CD14-positive monocyte (primary cell): ENCODE results near the gene MAD1L1. TPM values are rescaled to one million over a fixed set of nuclear protein-coding genes. Genes with fewer than 3 reads are reported as not detected.

ENCODE experiments used
- DNase-seq, 3 donors: peaks; one replicate each; pipeline ENCODE4 v3.0.0-alpha.2; 2011 to 2022
- H2AFZ ChIP-seq: 2 replicates; pipeline ENCODE4 v1.6.0; 2012; ENCODE audit warnings: mild to moderate bottlenecking, low read depth, low read length, inconsistent platforms; ENCODE audit not compliant: insufficient read depth, poor library complexity, severe bottlenecking
- H3K27ac ChIP-seq, 2 donors: 1 replicate in 1 of 2; 2 replicates in 1 of 2; pipeline ENCODE4 v1.5.1; 2012 to 2013; ENCODE audit warnings: low read length in 2 of 2, control low read depth in 1 of 2, inconsistent platforms in 1 of 2, low read depth in 1 of 2, mild to moderate bottlenecking in 1 of 2
- H3K27me3 ChIP-seq, 2 donors: one replicate each; pipeline versions ENCODE4 v1.6.0 to v1.6.1; 2011 to 2013; ENCODE audit warnings: low read length in 2 of 2; ENCODE audit not compliant: control insufficient read depth in 2 of 2, insufficient read depth in 2 of 2
- H3K36me3 ChIP-seq, 2 donors: replicated peaks in 1 of 2; 1 replicate in 1 of 2; 2 replicates in 1 of 2; pipeline versions ENCODE4 v1.5.1 to v1.6.1; 2012 to 2013; ENCODE audit warnings: low read length in 2 of 2, control low read depth in 1 of 2, inconsistent platforms in 1 of 2, mild to moderate bottlenecking in 1 of 2; ENCODE audit not compliant: insufficient read depth in 2 of 2, control insufficient read depth in 1 of 2
- H3K4me1 ChIP-seq, 2 donors: 1 replicate in 1 of 2; 2 replicates in 1 of 2; pipeline versions ENCODE4 v1.5.1 to v1.6.1; 2012 to 2013; ENCODE audit warnings: low read length in 2 of 2, control low read depth in 1 of 2, inconsistent platforms in 1 of 2, mild to moderate bottlenecking in 1 of 2, moderate library complexity in 1 of 2; ENCODE audit not compliant: insufficient read depth in 2 of 2, control insufficient read depth in 1 of 2
- H3K4me2 ChIP-seq: replicated peaks from 2 replicates; pipeline ENCODE3; 2012; ENCODE audit warnings: low read length, moderate library complexity, mild to moderate bottlenecking; ENCODE audit not compliant: poor library complexity, severe bottlenecking; ENCODE audit errors: extremely low read depth
- H3K4me3 ChIP-seq, 3 experiments: fragments of 200-600 bp in 1 of 3; sonication (generic) in 1 of 3; replicated peaks in 1 of 3; 1 replicate in 2 of 3; 2 replicates in 1 of 3; pipeline ENCODE4 v1.5.1; 2011 to 2013; ENCODE audit warnings: low read length in 3 of 3, mild to moderate bottlenecking in 3 of 3, control low read depth in 2 of 3, low read depth in 2 of 3, inconsistent platforms in 1 of 3, moderate library complexity in 1 of 3
- H3K79me2 ChIP-seq: 2 replicates; pipeline ENCODE4 v1.6.0; 2012; ENCODE audit warnings: mild to moderate bottlenecking, control low read depth, inconsistent platforms, low read length, moderate library complexity; ENCODE audit not compliant: insufficient read depth
- H3K9ac ChIP-seq: 2 replicates; pipeline ENCODE4 v1.6.0; 2017; ENCODE audit warnings: low read length, mild to moderate bottlenecking; ENCODE audit not compliant: insufficient read depth, poor library complexity, severe bottlenecking
- H3K9me3 ChIP-seq, 2 donors: replicated peaks in 1 of 2; 1 replicate in 1 of 2; 2 replicates in 1 of 2; pipeline versions ENCODE4 v1.5.1 to v1.6.1; 2012 to 2013; ENCODE audit warnings: low read length in 2 of 2, control low read depth in 1 of 2; ENCODE audit not compliant: control insufficient read depth in 1 of 2, insufficient read depth in 1 of 2
- H4K20me1 ChIP-seq: 2 replicates; pipeline ENCODE4 v1.6.0; 2012; ENCODE audit warnings: mild to moderate bottlenecking, low read length, control low read depth, moderate library complexity; ENCODE audit not compliant: insufficient read depth
- H3K27ac Mint-ChIP-seq, 7 donors: one replicate each; pipeline ENCODE4 v1.8.0; 2020; ENCODE audit warnings: mild to moderate bottlenecking in 7 of 7, mixed read lengths in 7 of 7, moderate library complexity in 6 of 7, inconsistent platforms in 2 of 7
- H3K27me3 Mint-ChIP-seq, 3 donors: one replicate each; pipeline ENCODE4 v1.8.0; 2021 to 2022; ENCODE audit warnings: low read depth in 3 of 3, mild to moderate bottlenecking in 3 of 3, mixed read lengths in 3 of 3, moderate library complexity in 3 of 3, inconsistent platforms in 1 of 3
- H3K36me3 Mint-ChIP-seq, 2 donors: one replicate each; pipeline ENCODE4 v1.8.0; 2020; ENCODE audit warnings: mixed read lengths in 2 of 2, inconsistent platforms in 1 of 2, mild to moderate bottlenecking in 1 of 2
- H3K4me1 Mint-ChIP-seq: one replicate; pipeline ENCODE4 v1.8.0; 2020; ENCODE audit warnings: mild to moderate bottlenecking, mixed read lengths
- H3K4me3 Mint-ChIP-seq, 2 donors: one replicate each; pipeline ENCODE4 v1.8.0; 2020; ENCODE audit warnings: mild to moderate bottlenecking in 2 of 2, mixed read lengths in 2 of 2, moderate library complexity in 1 of 2
- H3K9me3 Mint-ChIP-seq, 7 donors: one replicate each; pipeline ENCODE4 v1.8.0; 2020 to 2022; ENCODE audit warnings: mixed read lengths in 7 of 7, mild to moderate bottlenecking in 6 of 7, moderate library complexity in 6 of 7, inconsistent platforms in 2 of 7
- WGBS: methylation state at CpG from one replicate; pipeline ENCODE4 v1.1.5; 2013; ENCODE audit warnings: missing lambda C conversion rate; ENCODE audit not compliant: insufficient coverage; 5-methylcytosine and 5-hydroxymethylcytosine counted together
- intact Hi-C, 2 donors: fragments of 100-400 bp; cut with micrococcal nuclease; formaldehyde crosslinking; loops; one replicate each; pipeline versions ENCODE4 v1.15.0 to v1.15.1; 2023
- polyA plus RNA-seq, 3 donors: library from polyadenylated mRNA; depleted of rRNA in 1 of 3; unstranded in 2 of 3; stranded (reverse) in 1 of 3; fragments of 300-500 nt in 2 of 3; fragments of >200 nt in 1 of 3; fragmentation: Illumina TruSeq in 2 of 3; gene quantifications; 1 replicate in 2 of 3; 2 replicates in 1 of 3; pipeline ENCODE4 v1.2.3, GENCODE V29; 2012 to 2021
- TF ChIP-seq, protein P1 (sequence below): fragments of 200-600 bp; IDR thresholded peaks from one replicate; pipeline ENCODE4 v1.8.0; 2022; ENCODE audit warnings: antibody characterized with exemption, mild to moderate bottlenecking

The MAD1L1 gene
- polyA plus RNA-seq, 3 donors = 22.0 to 39.4 (median 33.2) TPM

- H3K27ac ChIP-seq = no peak overlapping the region
- H3K27me3 ChIP-seq = no peaks in the 10 kb centered on the region
- Mint-ChIP-seq H3K27ac (peak overlapping the region in 1 of 7 donors; percentile 23), H3K27me3 (peaks cover 3 to 8% (median 4%) of the 10 kb centered on the region in 3 donors), H3K4me1 (peaks cover 63% of the 10 kb centered on the region), H3K36me3 (peaks cover 49 to 54% of the 10 kb centered on the region in 2 donors), H3K4me3 (no peak overlapping the region), H3K9me3 (peaks cover 0 to 2% (median 0%) of the 10 kb centered on the region in 7 donors)
- peaks cover 8 to 46% of the 10 kb centered on the region in 2 donors for H3K4me1 ChIP-seq
- no peaks in the 10 kb centered on the region for H3K79me2 ChIP-seq
- H4K20me1 ChIP-seq = peaks cover 10% of the 10 kb centered on the region
- no peak overlapping the region for H3K4me3 ChIP-seq
- intact Hi-C loops = loop anchor here in 1 of 2 donors (5.0 kb wide), 1 partner anchor 89 kb away; no protein-coding TSS in a partner anchor
- 95% methylated on average over 11 of the region's 13 CpGs for WGBS
- no peak overlapping the region for H3K4me2 ChIP-seq
- no peak overlapping the region for H2AFZ ChIP-seq
- no peaks in the 10 kb centered on the region for H3K36me3 ChIP-seq
- H3K9me3 ChIP-seq = no peaks in the 10 kb centered on the region
- no peak overlapping the region for H3K9ac ChIP-seq
- TF ChIP-seq, protein P1, sequence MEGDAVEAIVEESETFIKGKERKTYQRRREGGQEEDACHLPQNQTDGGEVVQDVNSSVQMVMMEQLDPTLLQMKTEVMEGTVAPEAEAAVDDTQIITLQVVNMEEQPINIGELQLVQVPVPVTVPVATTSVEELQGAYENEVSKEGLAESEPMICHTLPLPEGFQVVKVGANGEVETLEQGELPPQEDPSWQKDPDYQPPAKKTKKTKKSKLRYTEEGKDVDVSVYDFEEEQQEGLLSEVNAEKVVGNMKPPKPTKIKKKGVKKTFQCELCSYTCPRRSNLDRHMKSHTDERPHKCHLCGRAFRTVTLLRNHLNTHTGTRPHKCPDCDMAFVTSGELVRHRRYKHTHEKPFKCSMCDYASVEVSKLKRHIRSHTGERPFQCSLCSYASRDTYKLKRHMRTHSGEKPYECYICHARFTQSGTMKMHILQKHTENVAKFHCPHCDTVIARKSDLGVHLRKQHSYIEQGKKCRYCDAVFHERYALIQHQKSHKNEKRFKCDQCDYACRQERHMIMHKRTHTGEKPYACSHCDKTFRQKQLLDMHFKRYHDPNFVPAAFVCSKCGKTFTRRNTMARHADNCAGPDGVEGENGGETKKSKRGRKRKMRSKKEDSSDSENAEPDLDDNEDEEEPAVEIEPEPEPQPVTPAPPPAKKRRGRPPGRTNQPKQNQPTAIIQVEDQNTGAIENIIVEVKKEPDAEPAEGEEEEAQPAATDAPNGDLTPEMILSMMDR = no peak
- DNase-seq = no peak
Observed at GRCh38 chr7:2111568-2111967, 121.2 kb downstream of the MAD1L1 start.

- peak overlapping the region; percentile 4 for H3K4me2 ChIP-seq
Observed at GRCh38 chr7:2110610-2111396, 121.9 kb downstream of the MAD1L1 start.

More at GRCh38 chr7:2110610-2111396, 121.9 kb downstream of the MAD1L1 start:
- Histone ChIP-seq H3K27me3 (no peaks in the 10 kb centered on the region), H3K36me3 (no peaks in the 10 kb centered on the region), H3K4me1 (peaks cover 8 to 40% of the 10 kb centered on the region in 2 donors), H3K4me3 (no peak overlapping the region), H3K79me2 (no peaks in the 10 kb centered on the region), H2AFZ (no peak overlapping the region), H3K9me3 (no peaks in the 10 kb centered on the region), H3K27ac (peak overlapping the region in 1 of 2 donors; percentile 19), H4K20me1 (peaks cover 10% of the 10 kb centered on the region), H3K9ac (no peak overlapping the region)
- Mint-ChIP-seq H3K4me3 (peak overlapping the region in 1 of 2 donors; percentile 54), H3K27ac (peak overlapping the region in 6 of 7 donors; percentile 23 to 90 (median 48)), H3K27me3 (peaks cover 3 to 8% (median 3%) of the 10 kb centered on the region in 3 donors), H3K4me1 (peaks cover 57% of the 10 kb centered on the region), H3K36me3 (peaks cover 49 to 53% of the 10 kb centered on the region in 2 donors), H3K9me3 (peaks cover 0 to 2% (median 0%) of the 10 kb centered on the region in 7 donors)
- no peak for DNase-seq
- intact Hi-C loops = loop anchor here in 1 of 2 donors (5.0 kb wide), 1 partner anchor 89 kb away; no protein-coding TSS in a partner anchor
- TF ChIP-seq, protein P1 = no peak
- 96% methylated on average over 22 of the region's 34 CpGs for WGBS
